Smooth muscle cell (in vitro differentiated cells): Measurements from ENCODE around the gene FGG. TPM values are rescaled to one million over a fixed set of nuclear protein-coding genes. Genes with fewer than 3 reads are reported as not detected.

ENCODE experiments used
- polyA plus RNA-seq: library from polyadenylated mRNA; unstranded; fragments of >200 nt; fragmentation: Nextera tagmentation; extraction: Ambion mirVana; gene quantifications from 2 replicates; pipeline ENCODE4 v1.2.1, GENCODE V29; 2016
- total RNA-seq: library from RNA; depleted of rRNA; stranded (reverse); fragments of >200 nt; gene quantifications from 2 replicates; pipeline ENCODE4 v1.2.3, GENCODE V29; 2014

Gene FGG
- total and polyA plus RNA-seq, 2 experiments from 2014 or later = 0.77 TPM; not detected in 1

Other genes with a start within 250 kb of the FGG start
- 0.45 and 5.1 TPM in 2 replicates for gene DCHS2, start 120.9 kb downstream of the FGG start, total RNA-seq
- gene DCHS2, start 120.9 kb downstream of the FGG start, polyA plus RNA-seq = 0.91 and 1.3 TPM in 2 replicates
- gene PLRG1, start 62.3 kb downstream of the FGG start, total RNA-seq = 88.1 and 138 TPM in 2 replicates
- gene PLRG1, start 62.3 kb downstream of the FGG start, polyA plus RNA-seq = 66.2 and 66.4 TPM in 2 replicates
- gene FGB, start 49.6 kb downstream of the FGG start, total RNA-seq = not detected in 2 replicates
- gene FGB, start 49.6 kb downstream of the FGG start, polyA plus RNA-seq = 1.1 and 1.3 TPM in 2 replicates
- gene FGA, start 21.9 kb downstream of the FGG start, total RNA-seq = 0.04 TPM in 1 of 2 replicates, not detected in the other
- 0.21 and 0.41 TPM in 2 replicates for gene FGA, start 21.9 kb downstream of the FGG start, polyA plus RNA-seq
- 0.76 and 2.9 TPM in 2 replicates for gene LRAT, start 131.3 kb upstream of the FGG start, total RNA-seq
- gene LRAT, start 131.3 kb upstream of the FGG start, polyA plus RNA-seq = 0.93 and 1.8 TPM in 2 replicates
- gene RBM46, start 168.6 kb upstream of the FGG start, total RNA-seq = 0.27 TPM in 1 of 2 replicates, not detected in the other
- gene RBM46, start 168.6 kb upstream of the FGG start, polyA plus RNA-seq = not detected in 2 replicates